ENCODE data around the gene FAM83D. TPM values are rescaled to one million over a fixed set of nuclear protein-coding genes. Genes with fewer than 3 reads are reported as not detected.

Gene FAM83D
- total RNA-seq, 2 experiments from 2014 or later = 1.8 to 1.9 TPM

DNA sequence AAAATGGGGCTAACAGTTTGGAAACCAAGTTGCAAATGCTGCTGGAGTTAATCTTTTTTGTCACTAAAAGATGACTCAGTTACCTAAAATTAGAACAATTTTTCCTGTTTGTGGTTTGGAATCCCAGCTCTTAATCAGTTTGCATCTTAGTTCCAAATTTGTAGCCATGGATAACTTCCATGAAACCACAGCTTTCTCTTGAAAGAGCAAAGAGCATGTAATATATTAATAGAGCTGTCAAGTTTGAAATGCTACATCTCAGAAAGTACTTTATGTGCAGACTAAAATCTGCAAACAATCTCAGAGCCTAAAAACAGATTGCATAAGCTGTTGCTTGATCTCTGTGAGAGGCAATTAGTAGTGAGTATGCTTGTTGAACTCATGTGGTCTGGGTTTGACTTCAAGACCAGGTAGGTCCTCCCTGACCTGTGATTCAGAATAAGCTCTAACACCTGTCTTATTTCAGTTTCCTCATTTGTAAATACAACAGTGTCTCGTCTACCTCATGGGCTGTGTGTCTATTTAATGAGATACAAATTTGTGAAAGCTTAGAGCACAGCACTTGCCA, 59.5 kb downstream of the FAM83D start:
- Histone ChIP-seq H3K27me3 (ENCODE audit: control insufficient read depth in 1 of 2, insufficient read depth in 2 of 2, low read length in 2 of 2) (no peaks in the 10 kb centered on the region), H3K27ac (ENCODE audit: low read depth in 1 of 2, low read length in 2 of 2) (no peak overlapping the region), H3K4me1 (ENCODE audit: insufficient read depth, low read length) (no peaks in the 10 kb centered on the region), H3K36me3 (ENCODE audit: insufficient read depth, low read length) (peaks cover 19% of the 10 kb centered on the region), H3K4me3 (ENCODE audit: low read length) (no peak overlapping the region), H3K9me3 (ENCODE audit: control insufficient read depth in 1 of 2, insufficient read depth in 1 of 2, low read length in 2 of 2) (no peaks in the 10 kb centered on the region)
- H3K36me3 Mint-ChIP-seq (ENCODE audit: low read depth) = peaks cover 78% of the 10 kb centered on the region
- peaks cover 6% of the 10 kb centered on the region for H3K4me1 Mint-ChIP-seq (ENCODE audit: low read depth)
- ATAC-seq (ENCODE audit: poor library complexity) (no peak), DNase-seq (no peak)
- H3K4me3 Mint-ChIP-seq = no peak overlapping the region
- TF ChIP-seq, protein P1, sequence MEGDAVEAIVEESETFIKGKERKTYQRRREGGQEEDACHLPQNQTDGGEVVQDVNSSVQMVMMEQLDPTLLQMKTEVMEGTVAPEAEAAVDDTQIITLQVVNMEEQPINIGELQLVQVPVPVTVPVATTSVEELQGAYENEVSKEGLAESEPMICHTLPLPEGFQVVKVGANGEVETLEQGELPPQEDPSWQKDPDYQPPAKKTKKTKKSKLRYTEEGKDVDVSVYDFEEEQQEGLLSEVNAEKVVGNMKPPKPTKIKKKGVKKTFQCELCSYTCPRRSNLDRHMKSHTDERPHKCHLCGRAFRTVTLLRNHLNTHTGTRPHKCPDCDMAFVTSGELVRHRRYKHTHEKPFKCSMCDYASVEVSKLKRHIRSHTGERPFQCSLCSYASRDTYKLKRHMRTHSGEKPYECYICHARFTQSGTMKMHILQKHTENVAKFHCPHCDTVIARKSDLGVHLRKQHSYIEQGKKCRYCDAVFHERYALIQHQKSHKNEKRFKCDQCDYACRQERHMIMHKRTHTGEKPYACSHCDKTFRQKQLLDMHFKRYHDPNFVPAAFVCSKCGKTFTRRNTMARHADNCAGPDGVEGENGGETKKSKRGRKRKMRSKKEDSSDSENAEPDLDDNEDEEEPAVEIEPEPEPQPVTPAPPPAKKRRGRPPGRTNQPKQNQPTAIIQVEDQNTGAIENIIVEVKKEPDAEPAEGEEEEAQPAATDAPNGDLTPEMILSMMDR (IDR thresholded peaks at IDR 0.05) = no peak
- CTCF ChIA-PET = no interaction called here
- H3K27me3 Mint-ChIP-seq = no peaks in the 10 kb centered on the region
- intact Hi-C loops (cut with DNase I, micrococcal nuclease) = no loop called here
- POLR2A ChIA-PET = no interaction called here
- H3K9me3 Mint-ChIP-seq = no peaks in the 10 kb centered on the region
- H3K27ac Mint-ChIP-seq = no peak overlapping the region

DNA sequence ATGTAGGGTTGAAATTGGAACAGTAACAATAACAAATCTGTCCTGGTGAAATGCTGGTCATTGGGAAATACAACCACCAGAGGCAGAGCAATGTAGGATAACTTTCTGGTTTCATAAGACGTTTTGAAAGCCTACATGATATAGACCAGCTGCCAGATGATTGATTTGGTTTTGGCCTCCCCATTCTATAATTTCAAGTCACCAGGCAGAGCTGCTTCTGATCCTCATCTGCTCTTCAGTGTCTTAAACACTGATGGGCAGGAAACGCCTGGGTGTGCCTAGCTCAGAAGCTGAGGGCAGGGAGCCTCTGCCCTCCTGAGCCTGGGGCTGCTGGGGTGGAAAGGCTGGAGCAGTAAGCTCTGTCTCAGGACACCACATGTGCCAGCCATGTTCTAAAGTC, 60.4 kb downstream of the FAM83D start:
- TF ChIP-seq, protein P1 (IDR thresholded peaks at IDR 0.05) = no peak
- no peak for ATAC-seq (ENCODE audit: poor library complexity)
- Mint-ChIP-seq H3K27ac (no peak overlapping the region), H3K4me3 (no peak overlapping the region), H3K9me3 (no peaks in the 10 kb centered on the region), H3K27me3 (no peaks in the 10 kb centered on the region), H3K36me3 (ENCODE audit: low read depth) (peaks cover 81% of the 10 kb centered on the region), H3K4me1 (ENCODE audit: low read depth) (peaks cover 6% of the 10 kb centered on the region)
- Histone ChIP-seq H3K27me3 (ENCODE audit: control insufficient read depth in 1 of 2, insufficient read depth in 2 of 2, low read length in 2 of 2) (no peaks in the 10 kb centered on the region), H3K4me3 (ENCODE audit: low read length) (no peak overlapping the region), H3K27ac (ENCODE audit: low read depth in 1 of 2, low read length in 2 of 2) (no peak overlapping the region), H3K9me3 (ENCODE audit: control insufficient read depth in 1 of 2, insufficient read depth in 1 of 2, low read length in 2 of 2) (no peaks in the 10 kb centered on the region), H3K36me3 (ENCODE audit: insufficient read depth, low read length) (peaks cover 25% of the 10 kb centered on the region), H3K4me1 (ENCODE audit: insufficient read depth, low read length) (no peaks in the 10 kb centered on the region)
- ChIA-PET CTCF (no interaction called here), POLR2A (no interaction called here)
- no peak for DNase-seq
- intact Hi-C loops (cut with DNase I, micrococcal nuclease) = no loop called here

DNA sequence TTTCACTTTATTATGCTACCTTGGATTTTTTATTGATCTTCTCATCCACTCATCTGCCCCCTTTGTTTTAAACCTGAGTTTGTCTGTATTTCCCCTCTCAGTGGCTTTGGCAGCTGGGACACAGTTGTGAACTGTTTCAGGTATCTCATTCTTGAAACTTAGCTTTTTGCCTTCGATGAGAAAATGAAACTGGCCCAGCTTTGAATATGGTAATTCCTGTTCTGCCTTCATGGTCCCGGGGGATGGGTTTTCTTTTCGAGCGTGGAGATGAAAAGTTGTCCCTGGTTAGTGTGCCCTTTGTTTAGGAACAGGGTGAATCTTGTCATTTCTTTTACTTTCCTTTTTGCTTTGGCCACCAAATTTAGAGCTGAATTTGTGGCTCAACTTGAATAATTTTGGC, 61.6 kb downstream of the FAM83D start:
- H3K27me3 Mint-ChIP-seq = no peaks in the 10 kb centered on the region
- Histone ChIP-seq H3K27ac (ENCODE audit: low read depth in 1 of 2, low read length in 2 of 2) (no peak overlapping the region), H3K27me3 (ENCODE audit: control insufficient read depth in 1 of 2, insufficient read depth in 2 of 2, low read length in 2 of 2) (no peaks in the 10 kb centered on the region), H3K4me3 (ENCODE audit: low read length) (no peak overlapping the region), H3K4me1 (ENCODE audit: insufficient read depth, low read length) (no peaks in the 10 kb centered on the region), H3K9me3 (ENCODE audit: control insufficient read depth in 1 of 2, insufficient read depth in 1 of 2, low read length in 2 of 2) (no peaks in the 10 kb centered on the region), H3K36me3 (ENCODE audit: insufficient read depth, low read length) (peaks cover 32% of the 10 kb centered on the region)
- DNase-seq = no peak
- no peaks in the 10 kb centered on the region for H3K4me1 Mint-ChIP-seq (ENCODE audit: low read depth)
- ATAC-seq (ENCODE audit: poor library complexity) = no peak
- POLR2A ChIA-PET = no interaction called here
- no peaks in the 10 kb centered on the region for H3K9me3 Mint-ChIP-seq
- peaks cover 83% of the 10 kb centered on the region for H3K36me3 Mint-ChIP-seq (ENCODE audit: low read depth)
- TF ChIP-seq, protein P1 (IDR thresholded peaks at IDR 0.05) = no peak
- CTCF ChIA-PET = no interaction called here
- H3K27ac Mint-ChIP-seq = no peak overlapping the region
- no peak overlapping the region for H3K4me3 Mint-ChIP-seq
- intact Hi-C loops (cut with DNase I, micrococcal nuclease) = no loop called here
